GM19468 (cell line): Measurements from ENCODE around the gene TRAF2.

Experiments
- ATAC-seq: cut with Tn5 transposase; IDR thresholded peaks from one replicate; pipeline ENCODE4 v1.9.1; 2021; ENCODE audit warnings: mild to moderate bottlenecking, moderate library complexity, moderate number of reproducible peaks; ENCODE audit not compliant: unreplicated experiment; ENCODE audit errors: extremely low read depth

Gene TRAF2

DNA sequence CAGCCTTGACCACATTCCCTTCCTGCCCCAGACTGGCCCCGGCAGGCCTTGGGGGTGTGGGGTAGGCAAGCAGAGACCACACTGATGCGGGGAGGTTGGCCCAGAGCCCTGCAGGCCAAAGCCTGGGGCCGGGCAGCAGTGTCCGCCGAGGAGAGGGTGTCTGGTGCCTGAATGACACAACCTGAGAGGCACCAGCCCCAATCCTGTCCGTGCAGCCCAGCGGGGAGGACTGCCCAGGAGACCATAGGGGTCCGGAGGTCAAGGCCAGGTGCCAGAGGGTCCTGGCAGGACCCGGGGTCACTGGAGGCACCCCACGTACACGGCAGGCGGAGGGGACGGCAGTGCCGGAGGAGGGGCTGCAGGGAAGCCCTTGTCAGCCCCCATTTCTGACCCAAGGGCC, 85.4 kb downstream of the TRAF2 start:
- ATAC-seq, result no peak

DNA sequence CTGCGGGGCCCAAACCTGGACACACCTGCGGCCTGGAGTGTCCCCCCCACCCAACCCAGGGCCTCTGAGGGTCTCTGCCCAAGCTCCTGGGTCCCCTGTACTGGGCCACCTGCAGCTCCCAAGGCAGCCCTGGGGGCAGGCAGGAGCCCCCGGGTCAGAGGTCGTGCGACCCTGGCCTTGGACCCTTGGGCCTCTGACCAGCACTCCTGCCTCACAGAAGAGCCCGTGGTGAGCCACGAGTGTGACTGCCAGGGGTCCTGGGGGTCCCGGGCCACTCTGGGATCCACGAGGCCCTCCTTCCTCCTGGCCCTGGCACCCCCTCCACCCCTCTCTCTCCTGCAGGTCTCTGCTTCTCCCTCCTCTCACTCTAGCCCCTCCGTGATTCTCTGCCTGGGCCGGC, 86.0 kb downstream of the TRAF2 start:
- ATAC-seq, result no peak

DNA sequence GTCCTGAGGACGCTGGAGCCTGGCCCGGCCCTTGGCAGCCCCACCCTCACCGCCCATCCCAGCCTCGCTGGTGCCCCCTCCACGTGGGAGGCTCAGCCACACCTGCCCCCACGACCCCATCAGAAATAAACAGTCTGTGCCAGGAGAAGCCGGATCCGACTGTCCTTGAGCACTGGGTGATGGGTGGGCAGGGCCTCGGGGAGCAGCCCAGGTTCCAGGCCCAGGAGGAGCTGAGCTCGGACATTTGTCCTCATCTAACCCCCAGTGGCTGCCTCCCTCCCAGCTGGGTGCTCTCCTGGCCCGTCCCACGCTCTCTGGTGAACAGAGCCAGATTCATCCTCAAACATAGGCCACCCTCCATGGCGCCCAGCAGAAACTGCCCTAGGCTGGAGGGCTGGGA, 86.4 kb downstream of the TRAF2 start:
- ATAC-seq, result no peak

DNA sequence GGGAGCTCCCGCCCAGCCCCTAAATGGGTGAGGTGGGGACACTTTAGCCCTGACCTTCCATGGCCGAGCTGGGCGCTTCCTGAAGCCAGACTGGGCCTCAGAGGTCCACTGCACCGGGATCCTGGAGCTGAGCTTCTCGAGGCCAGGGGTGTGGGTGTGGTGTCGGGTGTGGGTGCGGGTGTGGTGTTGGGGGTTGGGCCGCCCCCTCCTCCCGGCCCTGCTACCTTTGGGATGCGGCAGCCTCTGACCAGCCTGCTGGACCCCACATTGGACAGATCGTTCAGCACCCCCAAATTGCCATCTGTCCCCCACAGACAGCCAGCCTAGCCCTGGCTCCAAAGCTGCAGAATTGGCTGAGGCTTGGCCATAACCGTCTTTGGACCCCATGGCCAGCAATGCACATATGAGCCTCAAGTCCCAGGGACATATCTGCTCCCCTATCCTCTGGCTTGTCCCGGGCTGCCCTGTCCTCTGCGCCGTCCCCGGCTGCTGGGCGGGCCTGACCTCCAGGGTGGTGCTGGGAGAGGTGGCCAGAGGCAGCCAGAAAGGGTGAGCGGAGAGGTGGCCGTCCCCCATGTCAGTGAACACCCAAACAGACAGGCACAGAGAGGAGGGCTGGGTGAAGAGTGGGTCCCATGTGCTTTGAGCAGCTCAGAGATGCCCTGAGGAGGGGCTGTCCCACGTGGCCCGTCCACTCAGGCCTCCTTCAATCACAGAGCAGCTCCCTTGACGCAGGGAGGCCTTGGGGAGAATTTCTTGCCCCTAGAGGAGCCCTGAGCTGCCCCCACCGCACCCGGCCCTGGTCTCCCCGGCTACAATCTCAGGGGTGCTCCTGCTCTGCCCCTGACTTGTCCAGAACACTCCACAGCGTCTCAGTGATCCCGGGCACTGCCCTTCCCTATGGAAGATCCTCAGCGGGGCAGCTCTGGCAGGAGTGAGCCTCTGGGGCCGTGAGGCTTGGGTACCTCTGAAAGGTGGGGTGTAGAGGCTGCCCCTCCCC, 87.6 kb downstream of the TRAF2 start:
- ATAC-seq, result no peak

DNA sequence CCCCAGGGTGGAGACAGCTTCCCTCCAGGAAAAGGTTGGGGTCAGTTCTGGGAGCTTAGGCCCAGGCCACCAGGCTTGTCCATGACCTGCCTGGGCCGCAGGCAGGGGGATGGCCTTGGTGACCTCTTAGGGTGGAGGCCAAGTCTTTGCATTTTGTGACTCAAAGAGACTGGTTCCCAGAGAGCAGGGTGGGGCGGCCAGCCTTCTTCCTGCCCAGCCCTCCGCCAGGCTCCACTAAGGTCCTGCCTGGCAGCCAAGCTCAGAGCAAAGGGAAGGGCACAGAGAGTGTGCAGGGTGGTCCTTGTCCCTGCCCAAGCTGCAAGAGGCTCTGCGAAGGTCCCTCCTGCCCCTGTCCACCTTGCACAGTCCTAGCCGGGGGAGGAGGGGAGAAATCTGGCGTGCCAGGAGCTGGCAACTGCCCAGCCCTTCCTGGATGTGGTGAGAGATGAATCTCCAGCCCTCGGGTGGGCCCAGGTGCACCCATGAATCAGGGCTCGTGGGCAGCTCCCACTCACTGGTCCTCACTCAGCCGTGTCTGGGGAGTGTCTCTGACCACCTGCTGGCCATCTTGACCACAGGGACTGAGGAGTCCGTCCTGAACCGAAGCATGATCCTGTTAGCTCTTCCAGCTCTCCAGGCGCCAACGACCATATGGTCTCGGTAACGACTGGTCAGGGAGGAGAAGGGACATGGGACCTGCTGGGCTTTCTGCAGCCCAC, 88.7 kb downstream of the TRAF2 start:
- no peak for ATAC-seq

DNA sequence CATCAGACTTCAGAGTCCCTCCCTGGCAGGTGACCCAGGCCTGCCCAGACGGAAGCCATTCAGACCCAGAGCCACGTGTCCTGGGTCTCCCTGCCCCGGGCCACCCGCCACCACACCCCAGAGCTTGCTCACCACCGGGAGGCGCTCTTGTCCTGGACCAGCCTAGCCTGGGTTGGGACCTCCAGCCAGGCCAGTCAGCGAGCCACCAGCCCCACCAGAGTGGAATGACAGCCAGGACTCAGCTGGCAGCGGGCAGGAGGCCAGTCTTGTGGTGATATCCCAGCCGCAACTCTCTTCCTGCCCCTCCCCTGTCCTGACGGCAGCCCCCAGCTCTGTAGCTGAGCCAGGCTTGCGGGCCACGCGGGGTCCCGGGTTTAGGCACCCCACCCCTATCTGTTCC, 89.3 kb downstream of the TRAF2 start:
- ATAC-seq, result no peak
